Measurements from ENCODE around the gene TPM4. TPM values are rescaled to one million over a fixed set of nuclear protein-coding genes. Genes with fewer than 3 reads are reported as not detected.

TPM4 gene
- total RNA-seq, 2 donors from 2014 or later = 162 to 171 TPM

- no peak overlapping the region for H3K4me3 ChIP-seq
- intact Hi-C loops (cut with DNase I) = no loop called here
- no peaks in the 10 kb centered on the region for H3K9me3 ChIP-seq
- 75 to 92% methylated on average over 8 to 16 of the region's 16 CpGs for WGBS, 2 donors
- H3K27ac ChIP-seq = no peak overlapping the region
- H3K27me3 ChIP-seq = no peaks in the 10 kb centered on the region
- TF ChIP-seq POLR2A (IDR thresholded peaks at IDR 0.05) (no peak), CTCF (IDR thresholded peaks at IDR 0.05) (no peak)
- DNase-seq (no peak), ATAC-seq (no peak)
- H3K36me3 ChIP-seq (replicated peaks in 1 of 2; ENCODE audit: insufficient read depth in 1 of 2, low read depth in 2 of 2) = no peaks in the 10 kb centered on the region
- no peaks in the 10 kb centered on the region for H3K4me1 ChIP-seq
Measured at GRCh38 chr19:16064209-16064889, 11.9 kb upstream of the TPM4 start.

DNA sequence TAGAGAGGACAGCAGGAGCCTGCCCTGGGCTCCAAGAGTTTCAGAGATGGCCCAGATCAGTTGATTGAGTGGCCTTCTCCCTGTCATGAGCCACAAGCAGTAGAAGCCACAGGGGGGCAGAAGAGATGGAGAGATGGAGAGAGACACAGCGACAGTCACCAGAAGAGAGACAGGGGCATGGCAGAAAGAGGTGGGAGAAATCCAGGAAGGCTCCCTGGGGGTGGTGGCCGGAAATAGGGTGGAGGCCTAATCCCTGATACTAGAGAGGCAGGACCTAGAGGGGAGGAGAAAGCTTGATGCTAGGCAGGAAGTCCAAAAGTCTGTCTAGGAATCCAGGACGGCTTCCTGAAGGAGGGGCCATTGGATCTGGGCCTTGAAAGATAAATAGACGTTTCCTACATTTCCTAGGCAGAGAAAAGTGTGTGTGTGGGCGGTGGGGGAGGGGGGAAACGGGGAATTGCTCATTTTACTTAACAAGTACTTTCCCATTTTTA, 9.6 kb upstream of the TPM4 start:
- peaks cover 6% of the 10 kb centered on the region for H3K4me1 ChIP-seq
- H3K4me3 ChIP-seq = no peak overlapping the region
- TF ChIP-seq CTCF (IDR thresholded peaks at IDR 0.05) = peak in 4 of 7 experiments; percentile 11 to 36 (median 28)
- TF ChIP-seq POLR2A (IDR thresholded peaks at IDR 0.05) = no peak
- H3K9me3 ChIP-seq = no peaks in the 10 kb centered on the region
- ATAC-seq (peak; percentile 42), DNase-seq (no peak)
- intact Hi-C loops (cut with DNase I) = no loop called here
- no peaks in the 10 kb centered on the region for H3K36me3 ChIP-seq (replicated peaks in 1 of 2; ENCODE audit: insufficient read depth in 1 of 2, low read depth in 2 of 2)
- no peaks in the 10 kb centered on the region for H3K27me3 ChIP-seq
- H3K27ac ChIP-seq = no peak overlapping the region
- 34 to 41% methylated on average over 6 of the region's 6 CpGs for WGBS, 2 donors

DNA sequence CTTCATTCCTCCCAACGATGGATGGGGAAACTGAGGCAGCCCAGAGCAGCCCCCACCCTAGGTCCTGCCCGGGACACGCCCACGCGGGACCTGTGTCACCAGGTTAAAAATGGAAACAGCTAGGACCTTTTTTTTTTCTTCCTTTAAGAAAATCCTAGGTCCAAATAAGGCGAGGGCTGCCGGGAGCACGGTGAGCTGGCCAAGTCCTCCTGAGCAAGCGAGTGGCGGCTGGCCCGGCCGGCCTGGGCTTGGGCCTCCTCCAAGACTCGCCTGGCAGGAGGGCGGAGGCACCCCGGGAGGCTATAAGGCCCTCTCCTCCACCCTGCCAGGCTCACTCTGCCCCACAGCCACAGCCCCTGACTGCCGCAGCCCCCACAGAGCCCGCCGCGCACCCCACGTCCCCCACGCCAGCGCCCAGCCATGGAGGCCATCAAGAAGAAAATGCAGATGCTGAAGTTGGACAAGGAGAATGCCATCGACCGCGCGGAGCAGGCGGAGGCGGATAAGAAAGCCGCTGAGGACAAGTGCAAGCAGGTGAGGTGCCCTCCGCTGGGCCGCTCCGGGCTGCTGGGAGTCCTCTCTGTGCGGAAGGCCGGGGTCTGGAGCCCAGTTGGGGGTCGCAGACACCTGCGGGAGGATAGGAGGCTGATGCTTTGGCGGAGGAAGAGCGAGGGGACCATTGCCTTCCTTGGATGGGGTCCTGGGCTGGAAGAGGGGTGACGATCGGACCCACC, 8.9 kb upstream of the TPM4 start:
- H3K9me3 ChIP-seq = no peaks in the 10 kb centered on the region
- no peaks in the 10 kb centered on the region for H3K27me3 ChIP-seq
- WGBS, 2 donors = 62 to 68% methylated on average over 32 to 38 of the region's 40 CpGs
- no peak overlapping the region for H3K27ac ChIP-seq
- ATAC-seq (peak; percentile 38), DNase-seq (peak in 2 of 4 donors; percentile 34 to 58)
- peaks cover 6% of the 10 kb centered on the region for H3K4me1 ChIP-seq
- TF ChIP-seq POLR2A (IDR thresholded peaks at IDR 0.05) (no peak), CTCF (IDR thresholded peaks at IDR 0.05) (no peak)
- intact Hi-C loops (cut with DNase I) = no loop called here
- no peaks in the 10 kb centered on the region for H3K36me3 ChIP-seq (replicated peaks in 1 of 2; ENCODE audit: insufficient read depth in 1 of 2, low read depth in 2 of 2)
- no peak overlapping the region for H3K4me3 ChIP-seq

- no peaks in the 10 kb centered on the region for H3K27me3 ChIP-seq
- peaks cover 6% of the 10 kb centered on the region for H3K4me1 ChIP-seq
- no peak for DNase-seq
- no peaks in the 10 kb centered on the region for H3K36me3 ChIP-seq (replicated peaks in 1 of 2; ENCODE audit: insufficient read depth in 1 of 2, low read depth in 2 of 2)
- no peaks in the 10 kb centered on the region for H3K9me3 ChIP-seq
- 63 to 66% methylated on average over 10 of the region's 10 CpGs for WGBS, 2 donors
- no peak overlapping the region for H3K4me3 ChIP-seq
- no peak for ATAC-seq
- TF ChIP-seq CTCF (IDR thresholded peaks at IDR 0.05) (no peak), POLR2A (IDR thresholded peaks at IDR 0.05) (no peak)
- intact Hi-C loops (cut with DNase I) = no loop called here
- H3K27ac ChIP-seq = no peak overlapping the region
Measured at GRCh38 chr19:16068696-16069259, 7.5 kb upstream of the TPM4 start.

All from body of pancreas (tissue), 4 donors.